Measurements from ENCODE around the gene CCDC192.

The CCDC192 gene

DNA sequence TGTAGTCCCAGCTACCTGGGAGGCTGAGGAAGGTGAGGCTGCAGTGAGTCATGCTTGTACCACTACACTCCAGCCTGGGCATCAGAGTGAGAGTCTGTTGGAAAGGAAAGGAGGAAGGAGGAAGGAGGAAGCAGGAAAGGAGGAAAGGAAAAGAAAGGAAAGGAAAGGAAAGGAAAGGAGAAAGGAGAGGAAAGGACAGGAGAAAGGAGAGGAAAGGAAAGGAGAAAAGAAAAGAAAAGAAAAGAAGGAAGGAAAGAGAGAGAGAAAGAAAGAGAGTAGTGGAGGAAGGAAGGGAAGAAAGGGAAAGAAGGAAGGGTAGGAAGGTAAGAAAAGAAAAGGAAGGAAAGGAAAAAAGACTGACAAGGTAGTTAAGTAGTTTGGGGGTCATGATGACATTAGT lies 217.7 kb downstream of the CCDC192 start:
- DNase-seq (ENCODE audit: low read depth): no peak
- no peak overlapping the region for H3K4me3 ChIP-seq (ENCODE audit: low read depth, low read length)
- TF ChIP-seq, protein P1, sequence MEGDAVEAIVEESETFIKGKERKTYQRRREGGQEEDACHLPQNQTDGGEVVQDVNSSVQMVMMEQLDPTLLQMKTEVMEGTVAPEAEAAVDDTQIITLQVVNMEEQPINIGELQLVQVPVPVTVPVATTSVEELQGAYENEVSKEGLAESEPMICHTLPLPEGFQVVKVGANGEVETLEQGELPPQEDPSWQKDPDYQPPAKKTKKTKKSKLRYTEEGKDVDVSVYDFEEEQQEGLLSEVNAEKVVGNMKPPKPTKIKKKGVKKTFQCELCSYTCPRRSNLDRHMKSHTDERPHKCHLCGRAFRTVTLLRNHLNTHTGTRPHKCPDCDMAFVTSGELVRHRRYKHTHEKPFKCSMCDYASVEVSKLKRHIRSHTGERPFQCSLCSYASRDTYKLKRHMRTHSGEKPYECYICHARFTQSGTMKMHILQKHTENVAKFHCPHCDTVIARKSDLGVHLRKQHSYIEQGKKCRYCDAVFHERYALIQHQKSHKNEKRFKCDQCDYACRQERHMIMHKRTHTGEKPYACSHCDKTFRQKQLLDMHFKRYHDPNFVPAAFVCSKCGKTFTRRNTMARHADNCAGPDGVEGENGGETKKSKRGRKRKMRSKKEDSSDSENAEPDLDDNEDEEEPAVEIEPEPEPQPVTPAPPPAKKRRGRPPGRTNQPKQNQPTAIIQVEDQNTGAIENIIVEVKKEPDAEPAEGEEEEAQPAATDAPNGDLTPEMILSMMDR (IDR thresholded peaks at IDR 0.05; ENCODE audit: low read depth, low read length): no peak
- TF ChIP-seq, protein P2, sequence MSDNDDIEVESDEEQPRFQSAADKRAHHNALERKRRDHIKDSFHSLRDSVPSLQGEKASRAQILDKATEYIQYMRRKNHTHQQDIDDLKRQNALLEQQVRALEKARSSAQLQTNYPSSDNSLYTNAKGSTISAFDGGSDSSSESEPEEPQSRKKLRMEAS (IDR thresholded peaks at IDR 0.05; ENCODE audit: low read depth, low read length): no peak
- no peak for TF ChIP-seq POLR2A (IDR thresholded peaks at IDR 0.05; ENCODE audit: extremely low read depth, insufficient read length)
- no peak for TF ChIP-seq MYC (IDR thresholded peaks at IDR 0.05; ENCODE audit: low read depth, low read length)

- TF ChIP-seq, protein P2 (IDR thresholded peaks at IDR 0.05; ENCODE audit: low read depth, low read length): no peak
- TF ChIP-seq, protein P1 (IDR thresholded peaks at IDR 0.05; ENCODE audit: low read depth, low read length): no peak
- no peak for TF ChIP-seq MYC (IDR thresholded peaks at IDR 0.05; ENCODE audit: low read depth, low read length)
- TF ChIP-seq POLR2A (IDR thresholded peaks at IDR 0.05; ENCODE audit: extremely low read depth, insufficient read length): no peak
Measured at GRCh38 chr5:127922603-127923002, 219.4 kb downstream of the CCDC192 start.

GRCh38 chr5:127923804-127924570 lies 220.8 kb downstream of the CCDC192 start:
- H3K4me3 ChIP-seq (ENCODE audit: low read depth, low read length): no peak overlapping the region
- no peak for TF ChIP-seq MYC (IDR thresholded peaks at IDR 0.05; ENCODE audit: low read depth, low read length)
- TF ChIP-seq, protein P2 (IDR thresholded peaks at IDR 0.05; ENCODE audit: low read depth, low read length): no peak
- TF ChIP-seq, protein P1 (IDR thresholded peaks at IDR 0.05; ENCODE audit: low read depth, low read length): no peak
- no peak for TF ChIP-seq POLR2A (IDR thresholded peaks at IDR 0.05; ENCODE audit: extremely low read depth, insufficient read length)
- DNase-seq (ENCODE audit: low read depth): no peak

More at GRCh38 chr5:127922603-127923002, 219.4 kb downstream of the CCDC192 start:
- no peak overlapping the region for H3K4me3 ChIP-seq (ENCODE audit: low read depth, low read length)
- no peak for DNase-seq (ENCODE audit: low read depth)

DNA sequence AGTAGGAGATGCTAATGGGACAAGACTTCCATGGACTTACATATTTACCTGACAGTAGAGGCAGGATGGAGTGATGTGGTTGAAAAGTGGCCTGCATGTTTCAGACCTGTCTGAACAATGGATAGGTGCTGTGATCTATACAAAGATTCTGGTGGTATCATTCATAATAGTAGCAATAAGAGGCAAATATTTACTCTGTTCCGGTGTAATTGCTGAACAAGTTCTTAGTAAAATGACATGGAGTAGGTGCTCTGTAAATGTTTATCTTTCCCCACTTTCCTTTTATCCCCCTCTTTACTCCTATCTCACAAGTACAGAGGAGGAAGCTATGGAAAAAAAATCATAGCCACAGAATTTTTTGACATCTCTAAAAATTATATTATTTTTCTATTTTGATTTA lies 221.4 kb downstream of the CCDC192 start:
- H3K4me3 ChIP-seq (ENCODE audit: low read depth, low read length): no peak overlapping the region
- no peak for DNase-seq (ENCODE audit: low read depth)
- TF ChIP-seq POLR2A (IDR thresholded peaks at IDR 0.05; ENCODE audit: extremely low read depth, insufficient read length) (no peak), MYC (IDR thresholded peaks at IDR 0.05; ENCODE audit: low read depth, low read length) (no peak)
- TF ChIP-seq, protein P1 (IDR thresholded peaks at IDR 0.05; ENCODE audit: low read depth, low read length): no peak
- TF ChIP-seq, protein P2 (IDR thresholded peaks at IDR 0.05; ENCODE audit: low read depth, low read length): no peak

DNA sequence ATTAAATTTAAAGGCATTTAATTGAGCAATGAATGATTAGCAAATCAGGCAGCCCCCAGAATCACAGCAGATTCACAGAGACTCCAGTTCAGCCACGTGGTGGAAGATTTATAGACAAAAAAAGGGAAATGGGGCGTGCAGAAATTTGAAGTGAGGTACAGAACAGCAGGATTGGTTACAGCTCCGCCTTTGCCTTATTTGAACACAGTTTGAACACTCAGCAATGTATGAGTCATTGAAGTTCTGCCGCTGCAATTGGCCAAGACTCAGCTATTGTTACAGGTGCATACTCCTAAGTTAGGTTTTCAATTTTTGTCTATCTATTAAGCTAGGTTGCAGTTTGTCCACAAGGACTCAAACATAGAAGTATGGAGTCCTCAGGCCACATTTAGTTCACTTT lies 222.7 kb downstream of the CCDC192 start:
- DNase-seq (ENCODE audit: low read depth): peak; percentile 27
- TF ChIP-seq, protein P1 (IDR thresholded peaks at IDR 0.05; ENCODE audit: low read depth, low read length): no peak
- TF ChIP-seq, protein P2 (IDR thresholded peaks at IDR 0.05; ENCODE audit: low read depth, low read length): 0 out of 2 replicates have a peak, but pooled peaks have one; percentile 23
- no peak overlapping the region for H3K4me3 ChIP-seq (ENCODE audit: low read depth, low read length)
